GM12878 (cell line): ENCODE results near the gene MBNL3. TPM values are rescaled to one million over a fixed set of nuclear protein-coding genes. Genes with fewer than 3 reads are reported as not detected.

Experiments used
- ATAC-seq: fragments of 200-7000 bp; cut with Tn5 transposase; 3 replicates; pipeline ENCODE4 v1.9.1; 2020; ENCODE audit warnings: mild to moderate bottlenecking, moderate library complexity
- BruUV-seq: library from RNA; stranded (reverse); fragments of 400-500 nt; replicated peaks from 2 replicates; lab custom pipeline; 2021; lab: Mats Ljungman, UMichigan
- CTCF ChIA-PET: fragments of 300-600 bp; sonication (Branson Sonifier 250); formaldehyde crosslinking; extraction: SDS; loops from one replicate; lab custom pipeline; 2021; ENCODE audit warnings: inconsistent platforms; lab: Yijun Ruan, JAX
- POLR2A ChIA-PET: fragments of 350-600 bp; formaldehyde crosslinking; extraction: SDS; loops from one replicate; lab custom pipeline; 2021; ENCODE audit warnings: inconsistent platforms; lab: Charles Lee
- RAD21 ChIA-PET: fragments of 300-600 bp; sonication (Branson Sonifier 250); formaldehyde crosslinking; loops from one replicate; lab custom pipeline; 2023; ENCODE audit warnings: antibody characterized with exemption; ENCODE audit not compliant: unreplicated experiment; lab: Charles Lee
- SMC1A ChIA-PET: fragments of 300-600 bp; sonication (Branson Sonifier 250); formaldehyde crosslinking; loops from one replicate; lab custom pipeline; 2023; ENCODE audit not compliant: unreplicated experiment, uncharacterized antibody; lab: Charles Lee
- DNase-seq: peaks from one replicate; pipeline ENCODE4 v3.0.0-alpha.2; 2011; ENCODE audit warnings: low read depth, low spot score
- FAIRE-seq: peaks from 3 replicates; lab custom pipeline; 2011; peaks lifted over from hg19 to GRCh38; lab: Jason Lieb, UNC
- H2AFZ ChIP-seq: 2 replicates; pipeline ENCODE4 v1.6.0; 2011; ENCODE audit warnings: low read depth, low read length, control low read depth; ENCODE audit not compliant: control insufficient read depth
- H3K27ac ChIP-seq: 2 replicates; pipeline ENCODE4 v1.5.1; 2011; ENCODE audit warnings: control low read depth; ENCODE audit not compliant: control insufficient read depth, insufficient read depth
- H3K27me3 ChIP-seq, 2 experiments: replicated peaks in 1 of 2; 2 replicates each; pipeline versions ENCODE4 v1.6.0 to v1.6.1; 2011; ENCODE audit warnings: low read length in 1 of 2; ENCODE audit not compliant: control insufficient read depth in 2 of 2, insufficient read depth in 2 of 2
- H3K36me3 ChIP-seq, 2 experiments: 2 replicates each; pipeline ENCODE4 v1.5.1; 2011; ENCODE audit warnings: low read length in 1 of 2; ENCODE audit not compliant: control insufficient read depth in 2 of 2, insufficient read depth in 2 of 2
- H3K4me1 ChIP-seq: 2 replicates; pipeline ENCODE4 v1.6.1; 2011; ENCODE audit warnings: mild to moderate bottlenecking, low read length, moderate library complexity, mixed read lengths; ENCODE audit not compliant: control insufficient read depth, insufficient read depth
- H3K4me2 ChIP-seq: 2 replicates; pipeline ENCODE4 v1.6.0; 2011; ENCODE audit warnings: control low read depth; ENCODE audit not compliant: control insufficient read depth, insufficient read depth
- H3K4me3 ChIP-seq: fragments of 200-600 bp; sonication (generic); 2 replicates; pipeline ENCODE4 v1.5.1; 2016
- H3K79me2 ChIP-seq: 2 replicates; pipeline ENCODE4 v1.6.0; 2011; ENCODE audit warnings: low read length; ENCODE audit not compliant: control insufficient read depth, insufficient read depth
- H3K9ac ChIP-seq: 2 replicates; pipeline ENCODE4 v1.8.0; 2011; ENCODE audit warnings: low read length, control low read depth, mixed read lengths; ENCODE audit not compliant: control insufficient read depth, insufficient read depth
- H3K9me3 ChIP-seq: replicated peaks from 3 replicates; pipeline ENCODE4 v1.5.1; 2011; ENCODE audit warnings: mild to moderate bottlenecking, low read length; ENCODE audit not compliant: control insufficient read depth, insufficient read depth
- H4K20me1 ChIP-seq: 2 replicates; pipeline ENCODE4 v1.6.0; 2011; ENCODE audit not compliant: control insufficient read depth, insufficient read depth
- ASH2L ChIP-seq: fragments of 300-600, 200-600 bp; sonication (generic); IDR thresholded peaks from 2 replicates; pipeline ENCODE4 v1.6.1; 2017; ENCODE audit warnings: low read depth, mild to moderate bottlenecking, borderline replicate concordance
- BCL11A ChIP-seq: IDR thresholded peaks from 2 replicates; pipeline ENCODE4 v1.6.1; 2011; ENCODE audit warnings: low read depth, low read length
- CBFB ChIP-seq: IDR thresholded peaks from 2 replicates; pipeline ENCODE4 v1.6.1; 2016; ENCODE audit warnings: antibody characterized with exemption, low read depth
- CBX5 ChIP-seq: sonication (generic); IDR thresholded peaks from 2 replicates; pipeline ENCODE4 v1.6.1; 2016; ENCODE audit warnings: low read depth, moderate library complexity, mild to moderate bottlenecking, inconsistent platforms
- E4F1 ChIP-seq: fragments of 450-650 bp; IDR thresholded peaks from 2 replicates; pipeline ENCODE4 v1.6.1; 2018; ENCODE audit warnings: borderline replicate concordance, mild to moderate bottlenecking; ENCODE audit not compliant: partially characterized antibody
- IKZF2 ChIP-seq, 2 experiments: fragments of 450-650 bp; IDR thresholded peaks; 2 replicates each; pipeline ENCODE4 v1.6.1; 2017; ENCODE audit warnings: mild to moderate bottlenecking in 2 of 2, moderate library complexity in 2 of 2
- MEF2B ChIP-seq: fragments of 450-650 bp; IDR thresholded peaks from 2 replicates; pipeline ENCODE4 v1.6.1; 2018; ENCODE audit warnings: mild to moderate bottlenecking, moderate library complexity; ENCODE audit not compliant: partially characterized antibody, poor library complexity, severe bottlenecking
- MXI1 ChIP-seq: fragments of 150-350 bp; IDR thresholded peaks from 2 replicates; pipeline ENCODE4 v1.6.1; 2011; ENCODE audit warnings: low read depth, mild to moderate bottlenecking, inconsistent platforms, low read length, improper control_type of control experiment
- MYC ChIP-seq: IDR thresholded peaks from 2 replicates; pipeline ENCODE4 v1.6.1; 2011; ENCODE audit warnings: mild to moderate bottlenecking, low read length, moderate library complexity, inconsistent platforms; ENCODE audit not compliant: insufficient read depth, insufficient replicate concordance, insufficient read length, severe bottlenecking
- NFIC ChIP-seq: IDR thresholded peaks from 2 replicates; pipeline ENCODE4 v1.6.1; 2012; ENCODE audit warnings: low read depth, mild to moderate bottlenecking, inconsistent platforms, low read length, moderate library complexity
- RAD21 ChIP-seq: IDR thresholded peaks from 2 replicates; pipeline ENCODE4 v1.6.1; 2011; ENCODE audit warnings: mild to moderate bottlenecking, low read depth, low read length, moderate library complexity; ENCODE audit not compliant: insufficient read depth
- SMAD1 ChIP-seq: fragments of 450-650 bp; IDR thresholded peaks from 2 replicates; pipeline ENCODE4 v1.6.1; 2018; ENCODE audit warnings: mild to moderate bottlenecking, low read depth; ENCODE audit not compliant: partially characterized antibody
- SMARCA5 ChIP-seq: fragments of 450-650 bp; IDR thresholded peaks from 2 replicates; pipeline ENCODE4 v1.6.1; 2017; ENCODE audit warnings: mild to moderate bottlenecking
- ZBED1 ChIP-seq: IDR thresholded peaks from 2 replicates; pipeline ENCODE4 v1.6.1; 2016; ENCODE audit warnings: borderline replicate concordance
- ZSCAN29 ChIP-seq: fragments of 450-650 bp; IDR thresholded peaks from 2 replicates; pipeline ENCODE4 v1.6.1; 2017; ENCODE audit warnings: mild to moderate bottlenecking, moderate library complexity
- WGBS: methylation state at CpG from one replicate; pipeline ENCODE4 v1.1.6; 2016; ENCODE audit warnings: low lambda C conversion rate; ENCODE audit not compliant: insufficient replicate concordance, insufficient coverage; ENCODE audit errors: missing lambda C conversion rate; 5-methylcytosine and 5-hydroxymethylcytosine counted together
- in situ Hi-C: fragments of 300-500 bp; cut with MboI; formaldehyde crosslinking; loops from 9 replicates; pipeline ENCODE4 v1.14.3; 2018; ENCODE audit warnings: mixed read lengths
- intact Hi-C: fragments of 100-400 bp; cut with micrococcal nuclease; formaldehyde crosslinking; loops from one replicate; pipeline ENCODE4 v1.14.2; 2022; ENCODE audit not compliant: unreplicated experiment
- polyA plus RNA-seq, 11 experiments: library from polyadenylated mRNA; depleted of rRNA in 4 of 11; unstranded in 6 of 11; stranded (reverse) in 5 of 11; fragments of >200 nt; fragmentation: Nextera tagmentation in 4 of 11; fragmentation: Illumina TruSeq in 1 of 11; extraction: Ambion mirVana in 4 of 11; extraction: Trizol in 1 of 11; gene quantifications; 1 replicate in 1 of 11; 2 replicates in 10 of 11; pipeline versions ENCODE4 v1.2.1 to v1.2.3, GENCODE V29; 2011 to 2016; ENCODE audit warnings: inconsistent platforms in 2 of 11, missing spikeins in 2 of 11, low read depth in 1 of 11
- total RNA-seq, 4 experiments: library from RNA; depleted of rRNA in 3 of 4; stranded (reverse); fragments of >200 nt in 3 of 4; fragmentation: Illumina TruSeq in 1 of 4; extraction: Trizol in 1 of 4; gene quantifications; 2 replicates each; pipeline versions ENCODE4 v1.2.1 to v1.2.3, GENCODE V29; 2013 to 2021
- TF ChIP-seq, protein P1 (sequence below): fragments of 450-650 bp; IDR thresholded peaks from 2 replicates; pipeline ENCODE4 v1.6.1; 2018; ENCODE audit warnings: mild to moderate bottlenecking, low read depth, moderate library complexity; ENCODE audit not compliant: partially characterized antibody

Gene MBNL3
- total and polyA plus RNA-seq, 10 of the 15 experiments (the other 5 are each of a cell fraction or from before 2014, with no cell fraction given): 3.4 to 33.1 (median 12.6) TPM

DNA sequence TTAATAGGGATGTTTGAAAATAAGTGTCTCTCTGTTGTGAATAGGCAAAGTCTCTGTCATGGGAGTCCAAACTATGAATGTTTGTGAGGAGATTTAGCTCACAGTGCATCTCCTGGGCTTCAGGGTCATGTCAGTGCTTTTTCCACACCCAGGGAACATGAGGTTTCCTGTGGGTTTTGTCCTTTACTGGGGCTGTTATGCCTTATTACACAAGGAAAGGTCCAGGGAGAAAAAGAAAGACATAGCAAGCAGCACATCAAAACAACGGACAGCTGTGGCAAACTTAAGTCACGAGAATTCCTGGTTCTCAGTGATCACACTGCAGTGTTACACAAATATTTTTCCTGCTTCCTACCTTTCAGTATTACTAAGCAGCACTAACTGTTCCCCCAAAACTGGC lies 99.4 kb downstream of the MBNL3 start:
- H3K9ac ChIP-seq: no peak overlapping the region
- BruUV-seq: no TSS peak
- no peak for TF ChIP-seq SMAD1
- TF ChIP-seq CBX5: no peak
- no peak for TF ChIP-seq ZBED1
- no peak for TF ChIP-seq NFIC
- no peak for TF ChIP-seq MYC
- TF ChIP-seq ASH2L: no peak
- TF ChIP-seq, protein P1, sequence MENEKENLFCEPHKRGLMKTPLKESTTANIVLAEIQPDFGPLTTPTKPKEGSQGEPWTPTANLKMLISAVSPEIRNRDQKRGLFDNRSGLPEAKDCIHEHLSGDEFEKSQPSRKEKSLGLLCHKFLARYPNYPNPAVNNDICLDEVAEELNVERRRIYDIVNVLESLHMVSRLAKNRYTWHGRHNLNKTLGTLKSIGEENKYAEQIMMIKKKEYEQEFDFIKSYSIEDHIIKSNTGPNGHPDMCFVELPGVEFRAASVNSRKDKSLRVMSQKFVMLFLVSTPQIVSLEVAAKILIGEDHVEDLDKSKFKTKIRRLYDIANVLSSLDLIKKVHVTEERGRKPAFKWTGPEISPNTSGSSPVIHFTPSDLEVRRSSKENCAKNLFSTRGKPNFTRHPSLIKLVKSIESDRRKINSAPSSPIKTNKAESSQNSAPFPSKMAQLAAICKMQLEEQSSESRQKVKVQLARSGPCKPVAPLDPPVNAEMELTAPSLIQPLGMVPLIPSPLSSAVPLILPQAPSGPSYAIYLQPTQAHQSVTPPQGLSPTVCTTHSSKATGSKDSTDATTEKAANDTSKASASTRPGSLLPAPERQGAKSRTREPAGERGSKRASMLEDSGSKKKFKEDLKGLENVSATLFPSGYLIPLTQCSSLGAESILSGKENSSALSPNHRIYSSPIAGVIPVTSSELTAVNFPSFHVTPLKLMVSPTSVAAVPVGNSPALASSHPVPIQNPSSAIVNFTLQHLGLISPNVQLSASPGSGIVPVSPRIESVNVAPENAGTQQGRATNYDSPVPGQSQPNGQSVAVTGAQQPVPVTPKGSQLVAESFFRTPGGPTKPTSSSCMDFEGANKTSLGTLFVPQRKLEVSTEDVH: no peak
- TF ChIP-seq MXI1: no peak
- no peak for TF ChIP-seq BCL11A
- no peak for TF ChIP-seq ZSCAN29
- TF ChIP-seq E4F1: no peak
- TF ChIP-seq SMARCA5: no peak
- no peak for TF ChIP-seq IKZF2 (IDR thresholded peaks at IDR 0.05)
- no peak for TF ChIP-seq CBFB
- no peak for TF ChIP-seq MEF2B
- TF ChIP-seq RAD21: no peak
- TF ChIP-seq, all 136 proteins: peak for 0
- Histone ChIP-seq H3K79me2 (no peaks in the 10 kb centered on the region), H3K27me3 (no peaks in the 10 kb centered on the region), H3K4me1 (no peaks in the 10 kb centered on the region), H4K20me1 (no peaks in the 10 kb centered on the region), H2AFZ (no peak overlapping the region), H3K4me3 (no peak overlapping the region), H3K27ac (no peak overlapping the region), H3K9me3 (no peaks in the 10 kb centered on the region), H3K36me3 (no peaks in the 10 kb centered on the region; a peak in 1 of 4 replicates), H3K4me2 (no peak overlapping the region)
- ChIA-PET POLR2A (no interaction called here), SMC1A (interaction anchor here (0.8 to 1.0 kb wide), 2 partner anchors 8 to 15 kb away, joined by 3 read pairs; no protein-coding TSS in a partner anchor), CTCF (interaction anchor here (0.7 kb wide), 1 partner anchor 225 kb away, joined by 3 read pairs; no protein-coding TSS in a partner anchor), RAD21 (no interaction called here)
- no peak for FAIRE-seq
- intact Hi-C loops: no loop called here
- WGBS: 87% methylated on average over 2 of the region's 2 CpGs
- no peak for DNase-seq
- in situ Hi-C loops: no loop called here
- no peak for ATAC-seq
